HepG2 (cell line): ENCODE results near the gene LINS1. TPM values are rescaled to one million over a fixed set of nuclear protein-coding genes. Genes with fewer than 3 reads are reported as not detected.

Source experiments
- ATAC-seq: fragments of 200-7000 bp; cut with Tn5 transposase; 3 replicates; pipeline ENCODE4 v1.9.1; 2020; ENCODE audit warnings: mild to moderate bottlenecking, moderate library complexity
- BruUV-seq: library from RNA; stranded (reverse); fragments of 400-500 nt; replicated peaks from 2 replicates; lab custom pipeline; 2021; lab: Mats Ljungman, UMichigan
- CTCF ChIA-PET: fragments of 300-600 bp; formaldehyde crosslinking; extraction: SDS; loops from one replicate; lab custom pipeline; 2021; ENCODE audit warnings: low total read pairs, inconsistent platforms, low intra/inter-chr PET ratio; lab: Yijun Ruan, JAX
- POLR2A ChIA-PET: fragments of 350-600 bp; sonication (Branson Sonifier 250); formaldehyde crosslinking; loops from one replicate; lab custom pipeline; 2020; ENCODE audit warnings: antibody characterized with exemption, inconsistent platforms; lab: Yijun Ruan, JAX
- DNase-seq: peaks from one replicate; pipeline ENCODE4 v3.0.0-alpha.2; 2015; ENCODE audit warnings: low spot score
- FAIRE-seq: peaks from 3 replicates; lab custom pipeline; 2011; peaks lifted over from hg19 to GRCh38; lab: Jason Lieb, UNC
- H2AFZ ChIP-seq: one replicate; pipeline ENCODE4 v1.6.1; 2011; ENCODE audit warnings: low read length, inconsistent platforms
- H3K27ac ChIP-seq: fragments of 300-600 bp; 3 replicates; pipeline ENCODE4 v1.8.0; 2011; ENCODE audit warnings: mixed run types, mild to moderate bottlenecking, mixed read lengths, low read length, inconsistent platforms; ENCODE audit not compliant: insufficient read depth; ENCODE audit errors: extremely low read length
- H3K27me3 ChIP-seq, 2 experiments: fragments of 200-600 bp in 1 of 2; 2 replicates in 1 of 2; 3 replicates in 1 of 2; pipeline versions ENCODE4 v1.6.0 to v1.8.0; 2011; ENCODE audit warnings: low read length in 2 of 2, mild to moderate bottlenecking in 2 of 2, moderate library complexity in 2 of 2, inconsistent platforms in 1 of 2; ENCODE audit not compliant: insufficient read depth in 2 of 2, control insufficient read depth in 1 of 2
- H3K36me3 ChIP-seq, 2 experiments: fragments of 200-600 bp in 1 of 2; replicated peaks in 1 of 2; 2 replicates in 1 of 2; 3 replicates in 1 of 2; pipeline versions ENCODE4 v1.5.1 to v1.8.0; 2011; ENCODE audit warnings: low read length in 2 of 2, inconsistent platforms in 1 of 2; ENCODE audit not compliant: insufficient read depth in 2 of 2, control insufficient read depth in 1 of 2
- H3K4me1 ChIP-seq: 2 replicates; pipeline ENCODE4 v1.5.1; 2012; ENCODE audit warnings: low read length, inconsistent platforms; ENCODE audit not compliant: insufficient read depth
- H3K4me2 ChIP-seq: 2 replicates; pipeline ENCODE4 v1.6.0; 2011; ENCODE audit warnings: low read depth, low read length, inconsistent platforms
- H3K4me3 ChIP-seq, 3 experiments: fragments of 200-600 bp in 1 of 3; sonication (generic), shearing (Covaris generic) in 1 of 3; replicated peaks in 1 of 3; 2 replicates each; pipeline ENCODE4 v1.5.1; 2011 to 2016; ENCODE audit warnings: low read length in 3 of 3, inconsistent platforms in 2 of 3, low read depth in 2 of 3, mild to moderate bottlenecking in 2 of 3, control low read depth in 1 of 3, mixed read lengths in 1 of 3; ENCODE audit not compliant: insufficient read depth in 1 of 3
- H3K79me2 ChIP-seq: one replicate; pipeline ENCODE4 v1.6.1; 2011; ENCODE audit warnings: low read length, inconsistent platforms; ENCODE audit not compliant: insufficient read depth
- H3K9ac ChIP-seq: 2 replicates; pipeline ENCODE4 v1.6.0; 2011; ENCODE audit warnings: mild to moderate bottlenecking, low read depth, low read length, inconsistent platforms; ENCODE audit not compliant: insufficient read depth
- H3K9me3 ChIP-seq: 2 replicates; pipeline ENCODE4 v1.5.1; 2012; ENCODE audit warnings: mild to moderate bottlenecking, low read length
- H4K20me1 ChIP-seq: 2 replicates; pipeline ENCODE4 v1.6.0; 2011; ENCODE audit warnings: inconsistent platforms, mild to moderate bottlenecking, low read length, moderate library complexity; ENCODE audit not compliant: insufficient read depth
- CBX5 ChIP-seq: sonication (generic); formaldehyde crosslinking; IDR thresholded peaks from 2 replicates; pipeline ENCODE4 v1.4.0; 2020; ENCODE audit warnings: missing genetic modification reagents, borderline replicate concordance
- CREBL2 ChIP-seq: sonication (generic); formaldehyde crosslinking; IDR thresholded peaks from 2 replicates; pipeline ENCODE4 v1.8.1; 2023; ENCODE audit warnings: missing genetic modification reagents, mild to moderate bottlenecking, borderline replicate concordance
- MBNL3 ChIP-seq: fragments of 250-450 bp; sonication (Bioruptor Pico); conservative IDR thresholded peaks from 2 replicates; pipeline ENCODE4 v1.8.0; 2022; ENCODE audit warnings: mild to moderate bottlenecking, inconsistent platforms
- MLLT10 ChIP-seq: sonication (generic); formaldehyde crosslinking; IDR thresholded peaks from 2 replicates; pipeline ENCODE4 v1.4.0; 2020; ENCODE audit warnings: missing genetic modification reagents
- NFRKB ChIP-seq: fragments of 450-650 bp; IDR thresholded peaks from 2 replicates; pipeline ENCODE4 v1.6.1; 2017
- NR0B2 ChIP-seq: sonication (generic); formaldehyde crosslinking; IDR thresholded peaks from 2 replicates; pipeline ENCODE4 v1.4.0; 2020; ENCODE audit warnings: mild to moderate bottlenecking, missing genetic modification reagents
- PRDM10 ChIP-seq: sonication (generic); formaldehyde crosslinking; IDR thresholded peaks from 2 replicates; pipeline ENCODE4 v1.4.0; 2020; ENCODE audit warnings: low read depth, missing genetic modification reagents
- PRMT3 ChIP-seq: sonication (generic); formaldehyde crosslinking; IDR thresholded peaks from 2 replicates; pipeline ENCODE4 v1.8.1; 2022; ENCODE audit warnings: low read depth, mild to moderate bottlenecking, moderate library complexity, missing genetic modification reagents, borderline replicate concordance
- RAD21 ChIP-seq: fragments of 450-650 bp; formaldehyde crosslinking; IDR thresholded peaks from 2 replicates; pipeline ENCODE4 v1.5.0; 2020; ENCODE audit warnings: mild to moderate bottlenecking
- RCOR2 ChIP-seq: IDR thresholded peaks from 2 replicates; pipeline ENCODE4 v1.6.1; 2016; ENCODE audit warnings: missing biosample characterization, missing genetic modification reagents
- U2AF2 ChIP-seq: fragments of 200-400 bp; formaldehyde crosslinking; IDR thresholded peaks from 2 replicates; pipeline ENCODE4 v1.6.1; 2017; ENCODE audit warnings: low read depth, mild to moderate bottlenecking, low read length
- ZBTB37 ChIP-seq: sonication (generic); formaldehyde crosslinking; IDR thresholded peaks from 2 replicates; pipeline ENCODE4 v1.4.0; 2020; ENCODE audit warnings: mild to moderate bottlenecking, missing genetic modification reagents
- ZNF253 ChIP-seq: sonication (generic); formaldehyde crosslinking; IDR thresholded peaks from 2 replicates; pipeline ENCODE4 v1.8.0; 2022; ENCODE audit warnings: mild to moderate bottlenecking, missing genetic modification reagents, borderline replicate concordance
- ZNF263 ChIP-seq: sonication (generic); formaldehyde crosslinking; IDR thresholded peaks from 2 replicates; pipeline ENCODE4 v1.4.0; 2020; ENCODE audit warnings: missing genetic modification reagents
- ZNF382 ChIP-seq: sonication (generic); formaldehyde crosslinking; IDR thresholded peaks from 2 replicates; pipeline ENCODE4 v1.5.0; 2020; ENCODE audit warnings: missing genetic modification reagents, mild to moderate bottlenecking, borderline replicate concordance
- ZNF768 ChIP-seq: sonication (generic); formaldehyde crosslinking; IDR thresholded peaks from 2 replicates; pipeline ENCODE4 v1.4.0; 2020; ENCODE audit warnings: missing genetic modification reagents
- ZNF780A ChIP-seq: sonication (generic); formaldehyde crosslinking; IDR thresholded peaks from 2 replicates; pipeline ENCODE4 v1.8.0; 2022; ENCODE audit warnings: mild to moderate bottlenecking, missing genetic modification reagents, moderate library complexity
- ZSCAN9 ChIP-seq: IDR thresholded peaks from 2 replicates; pipeline ENCODE4 v1.6.1; 2016; ENCODE audit warnings: borderline replicate concordance
- WGBS: methylation state at CpG from one replicate; pipeline ENCODE4 v1.1.6; 2017; ENCODE audit warnings: low lambda C conversion rate; 5-methylcytosine and 5-hydroxymethylcytosine counted together
- in situ Hi-C: cut with HindIII; loops from 2 replicates; pipeline ENCODE4 v1.10.0; 2017; ENCODE audit warnings: low pct_unique_long_range_greater_than_20kb; ENCODE audit not compliant: extremely low pct_ligation_motif_present
- intact Hi-C: fragments of 100-400 bp; cut with micrococcal nuclease; formaldehyde crosslinking; loops from one replicate; pipeline ENCODE4 v1.10.0; 2022; ENCODE audit not compliant: unreplicated experiment
- polyA plus RNA-seq, 8 experiments: library from polyadenylated mRNA; depleted of rRNA in 3 of 8; stranded (reverse) in 7 of 8; unstranded in 1 of 8; fragments of >200 nt; fragmentation: Illumina TruSeq in 4 of 8; extraction: Trizol in 4 of 8; gene quantifications; 2 replicates each; pipeline versions ENCODE4 v1.2.1 to v1.2.3, GENCODE V29; 2011 to 2016; ENCODE audit warnings: low read depth in 4 of 8, missing spikeins in 1 of 8, mixed read lengths in 1 of 8; ENCODE audit not compliant: insufficient read depth in 1 of 8
- total RNA-seq, 5 experiments: library from RNA; depleted of rRNA; stranded (reverse); fragments of >200 nt; fragmentation: Illumina TruSeq; extraction: Trizol; gene quantifications; 2 replicates each; pipeline ENCODE4 v1.2.3, GENCODE V29; 2016; ENCODE audit warnings: low read depth in 1 of 5

The LINS1 gene
- total and polyA plus RNA-seq, 2 of the 13 experiments (the other 11 are each of a cell fraction or from before 2014, with no cell fraction given) = 9.8 to 10.4 TPM

DNA sequence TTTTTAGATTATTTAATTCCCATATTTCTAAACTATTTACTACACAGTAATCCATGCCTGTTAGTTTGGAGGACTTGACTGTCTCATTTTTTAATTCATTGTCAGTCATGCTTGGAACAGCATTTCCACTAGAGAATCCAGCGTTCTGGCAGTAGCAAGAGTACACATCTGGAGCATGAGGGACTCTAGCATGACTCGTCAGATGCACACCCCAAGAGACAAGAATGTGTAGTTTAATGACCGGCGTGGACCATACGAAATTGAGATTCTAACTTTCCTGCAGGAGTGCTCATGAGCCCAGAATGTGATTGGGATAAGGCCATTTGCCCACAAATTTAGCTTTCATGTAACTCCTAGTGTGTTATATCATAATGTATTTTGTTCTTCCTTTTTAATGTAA is 49.3 kb upstream of the LINS1 start:
- Histone ChIP-seq H3K36me3 (peaks cover 3 to 17% of the 10 kb centered on the region in 2 experiments; a peak in 4 of 5 replicates), H3K27me3 (no peaks in the 10 kb centered on the region), H3K9me3 (no peaks in the 10 kb centered on the region), H4K20me1 (no peaks in the 10 kb centered on the region; the same call in 1 of the 2 replicates), H3K79me2 (peaks cover 2% of the 10 kb centered on the region), H3K9ac (no peak overlapping the region), H3K4me2 (no peak overlapping the region), H2AFZ (no peak overlapping the region), H3K4me3 (no peak overlapping the region), H3K27ac (no peak overlapping the region), H3K4me1 (no peaks in the 10 kb centered on the region)
- ATAC-seq = no peak
- no peak for DNase-seq
- intact Hi-C loops (no loop called here), in situ Hi-C loops (loop anchor here (25.0 kb wide), 2 partner anchors 361 to 611 kb away; partner anchors contain the start of gene CHSY1)
- POLR2A ChIA-PET = no interaction called here
- no TSS peak for BruUV-seq
- CTCF ChIA-PET = interaction anchor here (1.5 kb wide), 1 partner anchor 23 kb away, joined by 5 read pairs; no protein-coding TSS in a partner anchor
- no peak for FAIRE-seq
- WGBS = 94% methylated on average over 5 of the region's 5 CpGs
- TF ChIP-seq PRDM10 (CRISPR knock-in tag) (no peak), ZBTB37 (CRISPR knock-in tag) (no peak), CREBL2 (CRISPR knock-in tag) (no peak), ZNF263 (CRISPR knock-in tag) (no peak), CBX5 (no peak), MBNL3 (CRISPR knock-in tag) (no peak), PRMT3 (no peak), U2AF2 (no peak), ZNF382 (CRISPR knock-in tag) (no peak), ZNF253 (CRISPR knock-in tag) (no peak), RAD21 (CRISPR knock-in tag) (no peak), RCOR2 (no peak), ZNF780A (CRISPR knock-in tag) (no peak), NR0B2 (CRISPR knock-in tag) (no peak), MLLT10 (CRISPR knock-in tag) (no peak), NFRKB (no peak), ZSCAN9 (CRISPR knock-in tag) (no peak), ZNF768 (CRISPR knock-in tag) (no peak)
